ENCODE results near the gene RASIP1. TPM values are rescaled to one million over a fixed set of nuclear protein-coding genes. Genes with fewer than 3 reads are reported as not detected.
A peak's percentile ranks its signal among the peaks of the same experiment; 100 is the strongest.

Gene RASIP1
- total RNA-seq, 4 donors from 2014 or later = 3.0 to 11.1 (median 7.0) TPM

DNA sequence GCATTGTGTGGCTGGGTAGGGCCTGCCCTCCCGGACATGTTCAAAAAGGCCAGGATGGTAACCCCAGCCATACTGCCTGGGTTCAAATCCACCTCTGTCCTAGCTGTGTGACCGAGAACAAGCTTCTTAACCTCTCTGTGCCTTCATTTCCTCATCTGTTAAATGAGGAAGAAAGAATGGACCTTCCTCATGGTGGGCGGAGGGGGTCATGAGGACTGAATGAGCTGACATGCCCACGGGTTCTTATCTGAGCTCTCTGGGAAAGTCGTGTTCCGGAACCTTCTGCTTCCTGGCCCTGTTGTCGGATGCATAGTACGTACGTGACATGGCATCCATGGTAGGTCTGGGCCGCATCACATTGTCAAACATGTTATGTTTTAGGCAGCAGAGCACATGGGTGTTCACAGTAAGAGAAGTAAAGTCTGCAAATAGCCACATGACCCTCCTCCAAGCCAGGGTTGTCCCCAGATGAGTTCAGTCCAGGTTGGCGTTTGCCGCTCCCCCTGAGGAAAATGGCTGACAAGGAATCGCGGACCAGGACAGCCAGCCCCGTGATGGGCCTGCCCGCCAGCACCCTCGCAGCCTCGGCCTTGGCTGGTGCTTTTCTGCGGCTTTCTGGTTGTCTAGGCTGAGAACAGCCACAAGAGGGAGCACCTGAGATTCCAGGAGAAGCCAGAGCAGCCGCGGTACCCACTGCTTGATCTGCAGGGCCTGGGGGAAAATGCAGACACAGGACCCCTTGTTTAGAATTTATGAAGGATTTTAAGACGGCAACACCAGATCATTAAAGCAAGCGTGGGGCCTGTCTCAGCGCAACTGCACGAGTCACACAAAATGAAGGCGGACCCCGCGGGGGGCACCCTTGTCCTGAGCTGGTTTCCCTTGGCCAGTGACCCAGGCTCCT is 65.2 kb downstream of the RASIP1 start:
- WGBS, 2 donors (ENCODE audit: low coverage in 1 of 2) = 0 to 40% methylated on average over 1 to 28 of the region's 28 CpGs
- peaks cover 5 to 26% (median 18%) of the 10 kb centered on the region in 4 donors for H3K4me1 ChIP-seq
- no peaks in the 10 kb centered on the region for H3K27me3 ChIP-seq
- intact Hi-C loops (cut with DNase I; ENCODE audit: low total_unique reads) = loop anchor here (10.0 kb wide), 1 partner anchor 70 kb away; the partner anchor contains the start of genes IZUMO1 and RASIP1
- no peaks in the 10 kb centered on the region for H3K36me3 ChIP-seq
- peak overlapping the region in 1 of 4 donors; percentile 6 for H3K27ac ChIP-seq
- no peaks in the 10 kb centered on the region for H3K9me3 ChIP-seq
- no peak for TF ChIP-seq EP300 (IDR thresholded peaks at IDR 0.05; ENCODE audit: low read depth)
- TF ChIP-seq POLR2A (IDR thresholded peaks at IDR 0.05) = no peak
- peak; percentile 87 to 90 (median 88) for TF ChIP-seq CTCF (IDR thresholded peaks at IDR 0.05)
- peak in 1 of 3 donors; percentile 18 for TF ChIP-seq POLR2AphosphoS5 (IDR thresholded peaks at IDR 0.05)
- in situ Hi-C loops (cut with MboI; ENCODE audit: low pct_ligation_motif_present in 1 of 4, low pct_unique_long_range_greater_than_20kb in 1 of 4, low sequenced_read_pairs in 3 of 4) = no loop called here
- no peak overlapping the region for H3K4me3 ChIP-seq
- peak; percentile 86 for DNase-seq

DNA sequence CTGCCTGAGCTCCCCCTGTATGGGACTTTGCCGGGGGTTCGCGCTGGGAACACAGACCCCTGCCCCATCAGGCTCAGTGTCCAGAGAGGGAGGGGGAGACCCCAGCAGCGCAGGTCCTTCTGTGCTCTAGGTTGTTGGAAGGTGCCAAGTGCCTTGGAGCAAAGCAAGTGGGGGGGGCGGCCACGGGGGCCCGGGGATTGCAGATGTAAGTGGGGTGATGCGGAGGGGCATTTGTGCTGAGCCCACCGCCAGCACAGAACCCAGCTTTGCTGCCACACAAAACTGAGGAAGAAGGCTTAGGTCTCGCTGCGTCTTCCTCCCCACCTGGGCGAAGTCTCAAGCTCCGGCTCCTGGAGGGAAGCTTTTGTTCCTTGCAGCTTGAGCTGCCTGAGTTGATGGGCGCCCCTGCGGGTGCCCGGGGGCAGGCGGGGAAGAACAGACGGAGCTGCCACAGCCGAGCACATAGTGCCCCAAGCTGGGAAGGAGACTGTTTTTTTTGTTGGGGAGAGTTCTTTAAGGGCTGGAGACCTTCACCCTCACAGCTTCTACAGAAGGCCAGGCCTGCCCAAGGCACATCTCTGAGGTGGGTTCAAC is 66.1 kb downstream of the RASIP1 start:
- intact Hi-C loops (cut with DNase I; ENCODE audit: low total_unique reads) = loop anchor here (10.0 kb wide), 1 partner anchor 70 kb away; the partner anchor contains the start of genes IZUMO1 and RASIP1

GRCh38 chr19:48673436-48674100 is 66.8 kb downstream of the RASIP1 start:
- TF ChIP-seq POLR2AphosphoS5 (IDR thresholded peaks at IDR 0.05) (no peak), POLR2A (IDR thresholded peaks at IDR 0.05) (no peak), EP300 (IDR thresholded peaks at IDR 0.05; ENCODE audit: low read depth) (no peak), CTCF (IDR thresholded peaks at IDR 0.05) (no peak)
- in situ Hi-C loops (cut with MboI; ENCODE audit: low pct_ligation_motif_present in 1 of 4, low pct_unique_long_range_greater_than_20kb in 1 of 4, low sequenced_read_pairs in 3 of 4) (no loop called here), intact Hi-C loops (cut with DNase I; ENCODE audit: low total_unique reads) (loop anchor here (10.0 kb wide), 1 partner anchor 71 kb away; the partner anchor contains the start of genes IZUMO1 and RASIP1)
- H3K4me1 ChIP-seq = peaks cover 5 to 23% (median 17%) of the 10 kb centered on the region in 4 donors
- H3K9me3 ChIP-seq = no peaks in the 10 kb centered on the region
- 84% methylated on average over 25 of the region's 25 CpGs; no CpG with 5 or more reads in 1 of the 2 donors for WGBS, 2 donors (ENCODE audit: low coverage in 1 of 2)
- H3K27me3 ChIP-seq = no peaks in the 10 kb centered on the region
- H3K27ac ChIP-seq = no peak overlapping the region
- no peak overlapping the region for H3K4me3 ChIP-seq
- no peak for DNase-seq
- no peaks in the 10 kb centered on the region for H3K36me3 ChIP-seq

More for the DNA sequence above, 66.1 kb downstream of the RASIP1 start:
- DNase-seq = no peak
- Histone ChIP-seq H3K4me1 (peaks cover 5 to 26% (median 18%) of the 10 kb centered on the region in 4 donors), H3K27me3 (no peaks in the 10 kb centered on the region), H3K4me3 (no peak overlapping the region), H3K36me3 (no peaks in the 10 kb centered on the region), H3K27ac (no peak overlapping the region), H3K9me3 (no peaks in the 10 kb centered on the region)
- in situ Hi-C loops (cut with MboI; ENCODE audit: low pct_ligation_motif_present in 1 of 4, low pct_unique_long_range_greater_than_20kb in 1 of 4, low sequenced_read_pairs in 3 of 4) = no loop called here
- 93% methylated on average over 17 of the region's 19 CpGs; no CpG with 5 or more reads in 1 of the 2 donors for WGBS, 2 donors (ENCODE audit: low coverage in 1 of 2)
- no peak for TF ChIP-seq CTCF (IDR thresholded peaks at IDR 0.05)
- TF ChIP-seq EP300 (IDR thresholded peaks at IDR 0.05; ENCODE audit: low read depth) = no peak
- TF ChIP-seq POLR2A (IDR thresholded peaks at IDR 0.05) = no peak
- no peak for TF ChIP-seq POLR2AphosphoS5 (IDR thresholded peaks at IDR 0.05)

Measured in transverse colon (tissue), 4 donors.